Dendritic cell treated with granulocyte-macrophage colony-stimulating factor and Interleukin-4, amounts not matched to agents 40 ng/mL and 50 ng/mL, for 4 days (primary cell): Measurements from ENCODE around the gene UGDH.
"Not testable (repeated sequence)": the region's sequence is repeated elsewhere in the genome, so short reads cannot be mapped to it uniquely, and the experiment has no call there.

Experiments used
- H3K27ac Mint-ChIP-seq: one replicate; pipeline ENCODE4 v1.8.0; 2022; ENCODE audit warnings: mild to moderate bottlenecking, mixed read lengths
- H3K27me3 Mint-ChIP-seq: one replicate; pipeline ENCODE4 v1.8.0; 2022; ENCODE audit warnings: mild to moderate bottlenecking, mixed read lengths
- H3K36me3 Mint-ChIP-seq: one replicate; pipeline ENCODE4 v1.8.0; 2022; ENCODE audit warnings: low read depth, mixed read lengths
- H3K4me1 Mint-ChIP-seq: one replicate; pipeline ENCODE4 v1.8.0; 2022; ENCODE audit warnings: low read depth, mixed read lengths
- H3K4me3 Mint-ChIP-seq: one replicate; pipeline ENCODE4 v1.8.0; 2022; ENCODE audit warnings: mild to moderate bottlenecking, moderate library complexity, mixed read lengths
- H3K9me3 Mint-ChIP-seq: one replicate; pipeline ENCODE4 v1.8.0; 2022; ENCODE audit warnings: mixed read lengths
- intact Hi-C: fragments of 100-400 bp; cut with micrococcal nuclease; formaldehyde crosslinking; loops from one replicate; pipeline ENCODE4 v1.15.0; 2022

UGDH gene

GRCh38 chr4:39467464-39467863 is 59.8 kb downstream of the UGDH start:
- Mint-ChIP-seq H3K9me3 (no peaks in the 10 kb centered on the region), H3K4me3 (no peak overlapping the region), H3K4me1 (peaks cover 6% of the 10 kb centered on the region), H3K27ac (no peak overlapping the region), H3K27me3 (no peaks in the 10 kb centered on the region), H3K36me3 (peaks cover 58% of the 10 kb centered on the region)
- intact Hi-C loops = no loop called here

- intact Hi-C loops = no loop called here
- peaks cover 6% of the 10 kb centered on the region for H3K4me1 Mint-ChIP-seq
- peaks cover 52% of the 10 kb centered on the region for H3K36me3 Mint-ChIP-seq
- no peak overlapping the region for H3K4me3 Mint-ChIP-seq
- H3K27ac Mint-ChIP-seq = no peak overlapping the region
- H3K27me3 Mint-ChIP-seq = no peaks in the 10 kb centered on the region
- no peaks in the 10 kb centered on the region for H3K9me3 Mint-ChIP-seq
Observed at GRCh38 chr4:39466747-39467146, 60.5 kb downstream of the UGDH start.

DNA sequence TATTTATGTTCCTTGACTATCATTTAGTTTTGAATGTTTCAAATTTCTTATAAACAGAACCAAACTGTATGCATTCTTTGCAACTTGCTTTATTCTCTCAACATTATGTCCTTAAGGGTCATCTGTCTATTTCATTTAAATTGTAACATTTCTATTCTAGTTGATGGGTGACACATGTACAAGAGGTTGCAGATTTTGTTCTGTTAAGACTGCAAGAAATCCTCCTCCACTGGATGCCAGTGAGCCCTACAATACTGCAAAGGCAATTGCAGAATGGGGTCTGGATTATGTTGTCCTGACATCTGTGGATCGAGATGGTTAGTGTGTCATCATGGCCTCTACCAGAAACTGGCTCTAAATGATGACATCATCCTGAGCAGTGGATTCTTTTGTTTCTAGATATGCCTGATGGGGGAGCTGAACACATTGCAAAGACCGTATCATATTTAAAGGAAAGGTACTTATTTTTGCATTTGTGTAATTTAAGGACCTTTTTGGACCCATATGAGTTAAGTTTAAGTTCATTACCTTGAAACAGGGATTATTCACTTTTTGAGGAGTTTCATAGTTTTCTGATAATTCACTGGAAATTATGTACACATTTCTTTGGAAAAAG is 62.2 kb downstream of the UGDH start:
- Mint-ChIP-seq H3K27ac (no peak overlapping the region), H3K36me3 (peaks cover 55% of the 10 kb centered on the region), H3K27me3 (no peaks in the 10 kb centered on the region), H3K4me1 (peaks cover 5% of the 10 kb centered on the region), H3K9me3 (no peaks in the 10 kb centered on the region), H3K4me3 (no peak overlapping the region)
- intact Hi-C loops = no loop called here

DNA sequence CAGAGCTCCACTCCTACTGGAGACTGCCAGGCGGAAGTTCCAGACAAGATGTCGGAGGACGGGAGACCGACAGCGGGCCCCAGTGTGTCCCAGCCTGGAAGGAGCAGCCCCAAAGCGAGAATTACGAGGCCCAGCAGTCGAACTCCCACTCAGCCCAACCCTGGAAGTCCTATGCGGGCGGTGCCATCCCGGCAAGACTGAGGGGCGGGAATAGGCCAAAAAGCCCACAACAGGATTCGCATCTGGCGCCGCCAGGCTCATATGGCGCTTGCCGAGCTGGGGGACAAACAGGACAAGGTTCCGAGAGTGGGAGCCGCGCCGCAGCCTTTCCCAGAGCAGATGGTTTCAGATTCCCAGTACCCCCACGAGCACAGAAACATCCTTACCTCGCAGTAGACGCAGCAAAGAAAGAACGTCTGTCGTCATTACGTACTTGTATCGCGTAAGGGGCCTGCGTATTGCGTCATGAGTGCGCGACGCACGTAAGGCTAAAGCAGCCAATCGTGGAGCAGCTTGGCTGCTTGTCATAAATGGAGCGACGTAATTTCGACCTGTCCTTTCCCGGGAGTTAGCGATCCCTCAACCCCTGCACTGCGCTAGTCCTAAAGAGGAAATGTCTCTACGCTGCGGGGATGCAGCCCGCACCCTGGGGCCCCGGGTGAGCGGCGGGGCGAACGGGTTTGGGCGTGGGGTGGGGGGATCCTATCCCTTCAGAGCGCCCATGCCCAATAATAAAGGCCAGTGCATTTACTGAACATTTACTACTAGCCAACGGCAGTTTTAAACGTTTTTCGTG is 68.5 kb downstream of the UGDH start, which contains the start of the genes LIAS and RPL9:
LIAS (plus strand) TSS at position 552 of the 796 bp plus-strand sequence; CDS start at position 614, 62 bp downstream.
RPL9 (minus strand) TSS at position 418 of the 796 bp plus-strand sequence. CDS start 483 bp downstream, outside the sequence.
- no peaks in the 10 kb centered on the region for H3K9me3 Mint-ChIP-seq
- H3K4me1 Mint-ChIP-seq = peaks cover 15% of the 10 kb centered on the region
- H3K36me3 Mint-ChIP-seq = peaks cover 67% of the 10 kb centered on the region
- H3K4me3 Mint-ChIP-seq = peak within 1 kb of the TSS; percentile 94
- H3K27ac Mint-ChIP-seq = peak within 1 kb of the TSS; percentile 99
- intact Hi-C loops = loop anchor here (2.0 to 5.0 kb wide), 3 partner anchors 69 to 179 kb away; partner anchors contain the start of genes RFC1, SMIM14 and UGDH
- H3K27me3 Mint-ChIP-seq = no peaks in the 10 kb centered on the region

DNA sequence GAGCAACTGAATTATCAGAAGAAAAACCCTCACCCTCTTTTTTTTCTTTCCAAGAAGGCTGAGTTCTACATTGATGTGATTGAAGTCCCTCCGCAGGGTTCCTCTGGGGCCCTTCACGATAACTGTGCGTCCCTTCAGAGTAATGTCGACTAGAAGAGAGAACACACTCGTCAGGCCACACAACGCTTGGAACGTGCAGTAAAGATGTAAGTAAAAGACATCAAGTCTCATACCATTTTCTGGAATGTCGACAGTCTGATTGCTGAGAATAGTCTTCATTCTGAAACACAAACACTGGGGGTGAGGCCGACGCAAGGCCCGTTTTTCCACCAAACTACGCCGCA is 69.1 kb downstream of the UGDH start:
- not testable (repeated sequence) for H3K9me3 Mint-ChIP-seq, H3K27me3 Mint-ChIP-seq
- H3K27ac Mint-ChIP-seq = peak overlapping the region; percentile 99
- intact Hi-C loops = loop anchor here (2.0 to 5.0 kb wide), 3 partner anchors 69 to 179 kb away; partner anchors contain the start of genes RFC1, SMIM14 and UGDH
- peaks cover 67% of the 10 kb centered on the region for H3K36me3 Mint-ChIP-seq
- peak overlapping the region; percentile 94 for H3K4me3 Mint-ChIP-seq
- peaks cover 15% of the 10 kb centered on the region for H3K4me1 Mint-ChIP-seq

GRCh38 chr4:39456946-39457763 is 70.1 kb downstream of the UGDH start:
- intact Hi-C loops = loop anchor here (5.0 kb wide), 2 partner anchors 70 to 180 kb away; partner anchors contain the start of genes SMIM14 and UGDH
- Mint-ChIP-seq H3K27ac (peak overlapping the region; percentile 99), H3K9me3 (no peaks in the 10 kb centered on the region), H3K4me3 (peak overlapping the region; percentile 94), H3K36me3 (peaks cover 74% of the 10 kb centered on the region), H3K4me1 (peaks cover 15% of the 10 kb centered on the region), H3K27me3 (no peaks in the 10 kb centered on the region)

DNA sequence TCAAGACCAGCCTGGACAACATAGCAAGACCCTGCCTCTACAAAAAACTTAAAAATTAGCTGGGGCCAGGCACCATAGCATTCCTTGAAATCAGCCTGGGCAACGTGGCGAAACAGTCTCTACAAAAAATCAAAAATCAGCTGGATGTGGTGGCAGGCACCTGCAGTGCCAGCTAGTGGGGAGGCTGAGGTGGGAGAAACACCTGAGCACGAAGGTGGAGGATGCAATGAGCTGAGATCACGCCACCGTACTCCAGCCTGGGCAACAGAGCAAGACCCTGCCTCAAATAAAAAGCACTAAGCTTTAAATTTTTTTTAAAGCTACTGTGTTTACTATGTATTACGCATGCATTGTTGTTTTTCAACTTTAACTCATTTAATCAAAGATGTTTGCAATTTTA is 71.8 kb downstream of the UGDH start:
- H3K27ac Mint-ChIP-seq = no peak overlapping the region
- intact Hi-C loops = loop anchor here (5.0 kb wide), 2 partner anchors 72 to 182 kb away; partner anchors contain the start of genes SMIM14 and UGDH
- no peaks in the 10 kb centered on the region for H3K27me3 Mint-ChIP-seq
- H3K4me1 Mint-ChIP-seq = peaks cover 15% of the 10 kb centered on the region
- peaks cover 82% of the 10 kb centered on the region for H3K36me3 Mint-ChIP-seq
- H3K9me3 Mint-ChIP-seq = no peaks in the 10 kb centered on the region
- H3K4me3 Mint-ChIP-seq = no peak overlapping the region

DNA sequence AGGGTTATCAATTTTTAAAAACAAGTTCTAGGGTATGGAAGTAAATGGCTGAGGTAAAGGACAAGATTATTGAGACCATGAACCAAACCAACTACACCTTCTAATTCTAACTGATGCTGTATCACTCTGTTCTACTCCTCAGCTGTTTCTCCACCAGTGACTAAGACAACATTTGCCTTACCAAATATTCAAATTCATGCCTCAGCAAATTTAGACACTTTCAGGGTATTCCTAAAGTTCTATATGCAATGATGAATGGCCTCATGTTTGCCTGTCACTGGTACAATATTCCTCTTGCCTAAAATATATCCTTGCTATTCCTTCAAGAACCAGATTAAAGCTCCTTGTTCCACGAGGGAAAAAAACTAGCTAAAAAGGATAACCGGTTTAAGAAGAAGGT is 73.5 kb downstream of the UGDH start:
- Mint-ChIP-seq H3K4me3 (no peak overlapping the region), H3K27ac (no peak overlapping the region), H3K9me3 (no peaks in the 10 kb centered on the region), H3K4me1 (peaks cover 15% of the 10 kb centered on the region), H3K36me3 (peaks cover 88% of the 10 kb centered on the region), H3K27me3 (no peaks in the 10 kb centered on the region)
- intact Hi-C loops = no loop called here

DNA sequence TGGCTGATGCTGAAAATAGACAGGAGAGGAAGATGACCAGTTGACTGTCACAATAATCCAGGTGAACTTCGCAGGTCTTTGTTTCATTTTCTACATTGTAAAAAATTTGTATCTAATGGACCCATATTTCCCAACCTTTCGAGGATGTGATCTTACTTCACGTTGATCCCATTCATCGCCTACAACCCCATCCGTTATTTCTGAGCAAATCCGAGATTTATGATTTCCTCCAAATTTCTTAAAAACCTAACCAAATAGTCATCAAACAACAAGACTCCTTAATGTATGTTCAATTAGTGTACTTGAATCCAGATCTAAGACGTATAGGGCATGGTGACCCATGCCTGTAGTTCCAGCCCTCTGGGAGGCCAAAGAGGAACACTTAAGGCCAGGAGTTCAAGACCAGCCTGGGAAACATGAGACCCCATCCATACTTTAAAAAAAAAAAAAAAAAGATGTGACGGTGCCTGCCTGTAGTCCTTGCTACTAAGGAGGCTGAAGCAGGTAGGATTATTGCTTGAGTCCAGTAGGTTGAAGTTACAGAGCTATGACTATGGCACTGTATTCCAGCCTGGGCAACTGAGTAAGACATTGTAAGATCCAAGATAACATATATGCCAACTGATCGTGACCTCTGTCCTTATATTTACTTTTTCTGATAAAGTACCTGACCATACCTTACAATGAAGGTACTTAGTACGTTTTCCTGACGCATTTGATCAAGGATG is 74.2 kb downstream of the UGDH start:
- Mint-ChIP-seq H3K9me3 (no peaks in the 10 kb centered on the region), H3K4me1 (peaks cover 15% of the 10 kb centered on the region), H3K4me3 (no peak overlapping the region), H3K27ac (no peak overlapping the region), H3K36me3 (peaks cover 81% of the 10 kb centered on the region), H3K27me3 (no peaks in the 10 kb centered on the region)
- intact Hi-C loops = no loop called here

- Mint-ChIP-seq H3K27ac (no peak overlapping the region), H3K9me3 (no peaks in the 10 kb centered on the region), H3K4me1 (peaks cover 9% of the 10 kb centered on the region), H3K27me3 (peaks cover 1% of the 10 kb centered on the region), H3K4me3 (no peak overlapping the region), H3K36me3 (peaks cover 74% of the 10 kb centered on the region)
- intact Hi-C loops = no loop called here
Observed at GRCh38 chr4:39452153-39452859, 74.9 kb downstream of the UGDH start.

GRCh38 chr4:39451423-39452023 is 75.7 kb downstream of the UGDH start:
- H3K4me3 Mint-ChIP-seq = no peak overlapping the region

DNA sequence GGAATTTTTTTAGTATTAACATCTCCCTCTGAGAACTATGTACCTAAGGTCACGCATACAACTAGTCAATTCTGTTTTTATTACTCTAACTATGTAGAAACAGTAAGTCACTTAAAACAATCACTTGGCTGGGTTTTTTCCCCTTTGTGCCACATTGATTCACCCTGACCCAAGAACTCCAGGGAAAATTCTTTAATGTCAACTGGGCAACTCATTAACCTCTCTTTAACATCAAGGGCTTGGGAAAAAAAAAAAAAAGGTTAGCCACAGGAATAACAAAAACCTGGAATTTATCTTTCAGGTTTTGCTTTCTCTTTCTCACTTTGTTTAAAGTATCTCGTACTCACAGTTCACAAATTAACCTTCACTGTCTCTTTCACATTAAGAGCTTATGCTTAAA is 76.6 kb downstream of the UGDH start:
- H3K9me3 Mint-ChIP-seq = no peaks in the 10 kb centered on the region
- no peak overlapping the region for H3K27ac Mint-ChIP-seq
- no peak overlapping the region for H3K4me3 Mint-ChIP-seq
- H3K4me1 Mint-ChIP-seq = no peaks in the 10 kb centered on the region
- intact Hi-C loops = no loop called here
- peaks cover 8% of the 10 kb centered on the region for H3K27me3 Mint-ChIP-seq
- peaks cover 57% of the 10 kb centered on the region for H3K36me3 Mint-ChIP-seq

More at GRCh38 chr4:39451423-39452023, 75.7 kb downstream of the UGDH start:
- Mint-ChIP-seq H3K9me3 (no peaks in the 10 kb centered on the region), H3K36me3 (peaks cover 66% of the 10 kb centered on the region), H3K4me1 (peaks cover 1% of the 10 kb centered on the region), H3K27ac (no peak overlapping the region), H3K27me3 (peaks cover 8% of the 10 kb centered on the region)
- intact Hi-C loops = no loop called here
